Measurements from ENCODE around the gene CCDC192. TPM values are rescaled to one million over a fixed set of nuclear protein-coding genes. Genes with fewer than 3 reads are reported as not detected.

The CCDC192 gene
- total RNA-seq, 1 donor from 2014 or later = not detected

- TF ChIP-seq CTCF (IDR thresholded peaks at IDR 0.05) = no peak
- intact Hi-C loops (cut with DNase I) = no loop called here
- peak; percentile 93 for ATAC-seq
- Histone ChIP-seq H3K4me3 (no peak overlapping the region), H3K27me3 (no peaks in the 10 kb centered on the region), H3K9me3 (no peaks in the 10 kb centered on the region), H3K36me3 (no peaks in the 10 kb centered on the region), H3K4me1 (no peaks in the 10 kb centered on the region), H3K27ac (peak overlapping the region; percentile 51)
- DNase-seq = no peak
These were observed 231.6 kb downstream of the CCDC192 start for GRCh38 chr5:127934791-127935256.

- no peak for TF ChIP-seq CTCF (IDR thresholded peaks at IDR 0.05)
- peak overlapping the region; percentile 51 for H3K27ac ChIP-seq
- intact Hi-C loops (cut with DNase I) = no loop called here
These were observed 232.2 kb downstream of the CCDC192 start for GRCh38 chr5:127935398-127935797.

GRCh38 chr5:127936439-127936972 lies 233.3 kb downstream of the CCDC192 start:
- intact Hi-C loops (cut with DNase I) = no loop called here
- ATAC-seq (no peak), DNase-seq (no peak)
- peak overlapping the region; percentile 8 for H3K27ac ChIP-seq
- H3K36me3 ChIP-seq = no peaks in the 10 kb centered on the region
- H3K4me3 ChIP-seq = no peak overlapping the region
- H3K9me3 ChIP-seq = no peaks in the 10 kb centered on the region
- no peaks in the 10 kb centered on the region for H3K27me3 ChIP-seq
- no peak for TF ChIP-seq CTCF (IDR thresholded peaks at IDR 0.05)
- H3K4me1 ChIP-seq = no peaks in the 10 kb centered on the region

More at GRCh38 chr5:127935398-127935797, 232.2 kb downstream of the CCDC192 start:
- Histone ChIP-seq H3K9me3 (no peaks in the 10 kb centered on the region), H3K4me3 (no peak overlapping the region), H3K27me3 (no peaks in the 10 kb centered on the region), H3K36me3 (no peaks in the 10 kb centered on the region), H3K4me1 (no peaks in the 10 kb centered on the region)
- ATAC-seq (peak; percentile 86), DNase-seq (no peak)

GRCh38 chr5:127938746-127939145 lies 235.6 kb downstream of the CCDC192 start:
- no peaks in the 10 kb centered on the region for H3K36me3 ChIP-seq
- TF ChIP-seq CTCF (IDR thresholded peaks at IDR 0.05) = no peak
- H3K27me3 ChIP-seq = no peaks in the 10 kb centered on the region
- H3K27ac ChIP-seq = no peak overlapping the region
- intact Hi-C loops (cut with DNase I) = no loop called here
- no peak for DNase-seq
- no peaks in the 10 kb centered on the region for H3K4me1 ChIP-seq
- no peaks in the 10 kb centered on the region for H3K9me3 ChIP-seq
- H3K4me3 ChIP-seq = no peak overlapping the region
- ATAC-seq = no peak

- Histone ChIP-seq H3K27me3 (no peaks in the 10 kb centered on the region), H3K4me3 (no peak overlapping the region), H3K27ac (no peak overlapping the region), H3K36me3 (no peaks in the 10 kb centered on the region), H3K4me1 (no peaks in the 10 kb centered on the region), H3K9me3 (no peaks in the 10 kb centered on the region)
- ATAC-seq (no peak), DNase-seq (no peak)
- intact Hi-C loops (cut with DNase I) = no loop called here
- no peak for TF ChIP-seq CTCF (IDR thresholded peaks at IDR 0.05)
These were observed 237.7 kb downstream of the CCDC192 start for GRCh38 chr5:127940854-127941253.

- no peak for TF ChIP-seq CTCF (IDR thresholded peaks at IDR 0.05)
- Histone ChIP-seq H3K36me3 (no peaks in the 10 kb centered on the region), H3K27ac (no peak overlapping the region), H3K4me3 (no peak overlapping the region), H3K9me3 (no peaks in the 10 kb centered on the region), H3K27me3 (no peaks in the 10 kb centered on the region), H3K4me1 (no peaks in the 10 kb centered on the region)
- no peak for DNase-seq
- intact Hi-C loops (cut with DNase I) = no loop called here
- peak; percentile 44 for ATAC-seq
These were observed 238.5 kb downstream of the CCDC192 start for GRCh38 chr5:127941646-127942045.

Data from upper lobe of right lung (tissue), 1 donor.